Measurements from ENCODE around the gene EMC7.
"Not testable (repeated sequence)": the region's sequence is repeated elsewhere in the genome, so short reads cannot be mapped to it uniquely, and the experiment has no call there.

Gene EMC7

DNA sequence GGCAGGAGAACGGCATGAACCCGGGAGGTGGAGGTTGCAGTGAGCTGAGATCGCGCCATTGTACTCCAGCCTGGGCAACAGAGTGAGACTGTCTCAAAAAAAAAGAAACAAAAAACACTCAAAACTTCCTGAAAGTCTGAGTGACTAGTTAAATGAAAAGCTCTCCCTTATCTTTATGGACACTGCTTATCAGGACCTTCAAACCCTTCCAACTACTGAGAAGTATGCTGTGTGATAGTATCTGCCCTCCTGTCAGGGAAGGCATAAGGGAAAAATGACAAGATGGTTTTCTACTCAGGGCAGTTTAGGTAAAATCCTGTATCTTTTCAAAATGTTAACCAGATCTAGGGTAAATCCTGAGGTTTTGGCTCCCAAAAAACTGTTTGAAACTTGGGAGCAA, 21.8 kb downstream of the EMC7 start:
- no peak for DNase-seq

DNA sequence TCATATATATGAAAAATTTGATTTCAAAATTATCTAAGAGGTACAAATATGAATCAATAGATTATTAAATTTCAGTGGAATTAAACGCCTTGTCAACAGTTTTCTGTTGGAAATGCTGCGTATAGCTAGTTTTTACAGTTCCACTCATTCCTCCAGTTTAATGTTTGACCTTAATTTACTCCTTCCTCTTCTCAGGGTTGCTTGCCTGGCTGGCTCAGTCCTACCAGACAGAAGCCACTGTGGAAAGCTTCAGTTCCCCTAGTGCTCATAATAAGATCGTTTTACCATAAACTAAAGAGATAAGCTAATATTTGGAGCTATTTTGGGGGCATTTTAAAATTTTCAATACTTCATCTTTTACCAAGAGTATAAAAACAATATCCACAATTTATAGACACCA, 22.8 kb downstream of the EMC7 start:
- no peak for DNase-seq

DNA sequence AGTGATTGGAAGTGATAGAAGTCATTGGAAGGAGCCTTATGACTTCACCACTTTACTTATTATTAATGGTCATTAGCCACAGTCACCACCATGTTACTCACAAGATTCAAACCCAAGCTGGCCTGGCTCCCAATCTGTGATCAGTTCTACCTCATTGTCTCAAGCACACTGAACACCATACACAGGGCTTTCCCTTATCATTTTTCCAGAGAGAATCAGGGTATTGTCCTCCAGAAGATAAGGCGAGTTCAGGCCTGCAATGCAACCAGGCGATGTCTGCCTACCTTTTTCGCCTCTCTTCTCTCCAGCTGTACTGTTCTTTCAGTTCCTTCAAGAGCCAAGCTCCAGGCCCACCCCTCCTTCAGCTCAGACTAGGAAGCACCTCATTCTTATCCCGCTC, 24.9 kb downstream of the EMC7 start:
- no peak for DNase-seq

DNA sequence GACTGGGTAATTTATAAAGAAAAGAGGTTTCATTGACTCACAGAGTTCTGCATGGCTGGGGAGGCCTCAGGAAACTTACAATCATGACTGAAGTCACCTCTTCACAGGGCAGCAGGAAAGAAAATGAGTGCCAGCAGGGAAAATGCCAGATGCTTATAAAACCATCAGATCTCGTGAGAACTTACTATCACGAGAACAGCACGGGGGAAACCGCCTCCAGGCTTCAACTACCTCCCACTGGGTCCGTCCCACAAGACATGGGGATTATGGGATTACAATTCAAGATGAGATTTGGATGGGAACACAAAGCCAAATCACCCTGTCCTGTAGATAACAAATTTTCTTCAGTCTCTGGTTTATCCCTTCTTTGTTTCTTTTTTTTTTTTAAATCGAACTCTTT, 31.7 kb downstream of the EMC7 start:
- no peak for DNase-seq

DNA sequence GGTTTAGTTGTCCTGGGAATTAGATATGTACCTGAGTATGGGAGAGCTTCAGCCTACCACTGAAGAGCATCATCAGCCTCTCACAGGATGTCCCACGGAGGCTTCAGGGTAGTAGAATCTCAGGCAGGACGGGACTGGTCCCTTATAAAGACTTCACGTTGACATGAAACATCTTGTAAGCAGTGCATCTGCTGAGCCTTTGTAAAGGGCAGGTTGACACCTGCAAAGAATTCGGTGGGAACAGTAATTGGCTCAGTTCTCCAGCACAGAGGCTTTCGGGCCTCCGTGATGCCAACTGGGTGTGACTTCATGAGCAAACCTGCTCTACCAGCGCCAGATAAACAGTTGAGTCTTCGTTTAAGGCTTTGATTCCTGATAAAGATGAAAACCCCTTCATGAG, 35.7 kb downstream of the EMC7 start:
- no peak for DNase-seq

DNA sequence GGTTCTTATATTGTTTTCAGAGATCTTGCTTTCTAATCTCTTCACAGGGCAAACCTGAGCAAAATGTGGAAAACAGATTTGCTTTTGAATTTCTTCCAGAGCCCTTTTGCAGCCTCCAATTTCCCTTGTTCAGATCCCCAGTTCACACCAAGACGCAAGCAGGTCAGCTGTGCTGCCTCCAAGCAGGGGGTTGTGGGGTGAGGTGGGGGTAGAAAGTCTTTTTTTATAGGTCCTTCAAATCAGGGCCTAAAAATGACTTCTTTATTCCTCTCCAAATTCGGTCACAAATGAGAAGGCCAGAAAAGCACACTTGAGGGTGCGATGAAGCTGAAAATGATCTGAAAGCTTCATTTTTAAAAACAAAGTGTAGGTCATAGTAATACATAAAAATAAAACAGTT, 36.4 kb downstream of the EMC7 start:
- no peak for DNase-seq

DNA sequence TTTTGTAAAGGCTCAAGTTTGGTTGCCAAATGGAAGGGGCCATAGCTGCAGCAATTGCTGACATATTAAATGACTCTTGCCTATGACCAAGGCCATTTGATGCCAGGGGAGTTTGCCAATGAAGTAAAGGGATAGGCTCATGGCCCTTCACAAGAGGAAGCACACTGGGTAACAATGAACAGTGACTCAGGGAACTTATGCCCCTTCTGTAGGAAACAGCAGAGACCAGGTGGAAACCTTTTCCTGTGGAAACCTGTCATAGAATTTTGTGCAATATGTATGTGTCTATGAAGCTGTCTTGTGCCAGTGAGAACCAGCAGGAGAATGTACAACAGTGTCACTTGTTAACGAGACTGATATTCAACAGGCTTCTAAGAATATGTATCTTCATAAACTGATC, 37.2 kb downstream of the EMC7 start:
- DNase-seq = no peak

DNA sequence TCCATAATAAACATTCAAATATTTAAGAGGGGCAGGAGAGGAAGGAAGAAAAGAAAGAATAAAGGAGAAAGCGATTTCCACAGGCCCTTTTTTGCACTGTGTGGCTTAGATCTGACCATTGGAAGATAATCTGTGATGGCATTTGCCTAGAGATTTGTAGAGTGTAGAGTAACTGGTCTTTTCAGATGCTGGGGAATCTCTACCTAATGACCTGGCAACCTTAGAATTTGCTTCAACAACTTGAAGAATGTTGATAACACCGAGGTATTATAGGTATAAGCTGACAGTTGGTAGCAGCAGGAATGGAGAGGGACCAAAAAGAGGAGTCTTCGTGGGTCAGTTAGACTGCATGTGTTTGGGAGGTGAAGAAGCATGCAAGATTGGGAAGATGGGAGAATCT, 41.7 kb downstream of the EMC7 start:
- DNase-seq = no peak

DNA sequence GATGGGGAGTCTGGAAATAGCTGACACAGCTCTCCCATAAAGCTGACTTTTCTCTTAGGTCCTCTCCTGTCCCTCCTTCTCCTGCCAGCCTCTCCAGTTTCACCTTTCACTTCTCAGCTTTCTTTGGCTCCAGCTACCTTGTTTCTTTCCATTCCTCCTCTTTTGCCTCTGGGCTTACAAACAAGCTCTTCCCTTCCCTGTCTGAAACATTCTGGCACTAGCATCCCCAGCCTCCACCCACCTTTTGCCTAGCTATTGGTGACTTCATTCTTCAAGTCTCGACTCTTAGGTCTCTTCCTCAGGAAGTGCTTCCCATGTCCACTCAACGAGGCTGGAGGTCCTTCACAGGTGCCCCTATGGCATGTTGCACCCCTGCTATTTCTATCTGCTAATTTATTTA, 42.2 kb downstream of the EMC7 start:
- DNase-seq = no peak

DNA sequence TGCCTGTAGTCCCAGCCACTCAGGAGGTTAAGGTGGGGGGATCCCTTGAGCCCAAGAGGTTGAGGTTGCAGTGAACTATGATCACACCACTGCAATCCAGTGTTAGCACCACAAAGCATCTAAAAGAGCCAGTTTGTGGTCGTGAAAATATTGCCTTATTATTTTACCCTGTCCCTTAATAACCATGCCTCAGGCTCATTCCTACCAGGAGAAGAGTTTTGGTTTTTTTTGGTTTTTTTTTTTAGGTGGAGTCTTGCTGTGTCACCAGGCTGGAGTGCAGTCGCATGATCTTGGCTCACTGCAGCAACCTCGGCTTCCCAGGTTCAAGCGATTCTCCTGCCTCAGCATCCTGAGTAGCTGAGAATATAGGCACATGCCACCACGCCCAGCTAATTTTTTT, 44.8 kb downstream of the EMC7 start:
- no peak for DNase-seq

DNA sequence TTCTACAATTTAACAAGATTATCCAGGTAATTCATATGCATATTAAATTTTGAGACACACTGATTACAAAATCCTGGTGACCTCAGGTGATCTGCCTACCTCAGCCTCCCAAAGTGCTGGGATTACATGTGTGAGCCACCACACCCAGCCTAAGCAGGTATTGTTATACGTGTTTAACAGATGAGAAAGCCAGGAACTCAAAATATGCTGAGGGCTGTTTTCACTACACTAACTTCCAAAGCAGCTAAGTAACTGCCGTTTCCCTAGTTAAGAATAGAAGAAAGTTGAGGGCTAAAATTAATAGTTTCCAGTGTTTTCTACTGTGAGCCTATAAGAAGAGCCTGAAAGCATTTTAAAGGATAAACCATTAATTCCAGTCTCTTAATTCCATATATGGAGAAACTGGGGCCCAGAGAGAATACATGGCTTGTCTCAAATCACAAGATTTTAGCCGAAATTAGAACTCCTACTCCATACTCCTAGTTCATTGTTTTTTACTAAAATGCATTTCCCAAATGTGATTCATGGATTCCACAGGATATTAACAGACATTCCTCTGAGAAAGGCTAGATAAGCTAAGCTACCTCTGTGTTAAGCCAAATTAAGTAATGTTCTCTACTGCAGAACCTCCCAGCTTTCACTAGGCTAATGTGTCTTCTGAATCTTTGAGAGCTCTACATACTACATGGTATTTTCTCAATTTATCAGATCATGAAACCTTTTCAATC, 45.6 kb downstream of the EMC7 start:
- no peak for DNase-seq

DNA sequence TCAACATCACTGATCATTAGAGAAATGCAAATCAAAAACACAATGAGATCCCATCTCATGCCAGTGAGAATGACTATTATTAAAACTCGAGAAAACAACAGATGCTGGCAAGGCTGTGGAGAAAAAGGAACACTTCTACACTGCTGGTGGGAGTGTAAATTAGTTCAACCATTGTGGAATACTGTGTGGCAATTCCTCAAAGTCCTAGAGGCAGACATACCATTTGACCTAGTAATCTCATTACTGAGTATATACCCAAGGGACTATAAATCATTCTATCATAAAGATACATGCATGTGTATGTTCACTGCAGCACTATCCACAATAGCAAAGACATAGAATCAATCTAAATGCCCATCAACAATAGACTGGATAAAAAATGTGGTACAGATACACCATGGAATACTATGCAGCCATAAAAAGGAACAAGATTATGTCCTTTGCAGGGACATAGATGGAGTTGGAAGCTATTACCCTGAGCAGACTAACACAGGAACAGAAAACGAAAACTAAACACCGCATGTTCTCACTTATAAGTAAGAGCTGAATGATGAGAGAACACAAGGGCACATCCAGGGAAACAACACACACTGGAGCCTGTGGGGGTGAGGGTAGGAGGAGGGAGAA, 47.5 kb downstream of the EMC7 start:
- DNase-seq = no peak

DNA sequence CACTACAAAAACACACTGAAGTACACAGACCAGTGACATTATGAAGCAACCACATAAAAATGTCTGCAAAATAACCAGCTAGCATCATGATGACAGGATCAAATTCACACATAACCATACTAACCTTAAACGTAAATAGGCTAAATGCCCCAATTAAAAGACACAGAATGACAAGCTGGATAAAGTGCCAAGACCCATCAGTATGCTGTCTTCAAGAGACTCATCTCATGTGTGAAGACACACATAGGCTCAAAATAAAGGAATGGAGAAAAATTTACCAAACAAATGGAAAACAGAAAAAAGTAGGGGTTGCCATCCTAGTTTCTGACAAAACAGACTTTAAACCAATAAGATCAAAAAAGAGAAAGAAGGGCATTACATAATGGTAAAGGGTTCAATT, 51.3 kb downstream of the EMC7 start:
- not testable (repeated sequence) for DNase-seq

DNA sequence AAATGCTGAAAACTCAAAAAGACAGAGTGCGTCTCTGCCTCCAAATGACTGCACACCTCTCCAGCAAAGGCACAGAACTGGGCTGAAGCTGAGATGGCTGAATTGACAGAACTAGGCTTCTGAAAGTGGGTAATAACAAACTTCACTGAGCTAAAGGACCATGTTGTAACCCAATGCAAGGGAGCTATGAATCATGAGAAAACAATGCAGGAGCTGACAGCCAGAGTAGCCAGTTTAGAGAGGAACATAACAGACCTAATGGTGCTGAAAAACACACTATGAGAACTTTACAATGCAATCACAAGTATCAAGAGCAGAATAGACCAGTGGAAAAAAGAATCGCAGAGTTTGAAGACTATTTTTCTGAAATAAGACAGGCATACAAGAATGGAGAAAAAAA, 52.5 kb downstream of the EMC7 start:
- no peak for DNase-seq

DNA sequence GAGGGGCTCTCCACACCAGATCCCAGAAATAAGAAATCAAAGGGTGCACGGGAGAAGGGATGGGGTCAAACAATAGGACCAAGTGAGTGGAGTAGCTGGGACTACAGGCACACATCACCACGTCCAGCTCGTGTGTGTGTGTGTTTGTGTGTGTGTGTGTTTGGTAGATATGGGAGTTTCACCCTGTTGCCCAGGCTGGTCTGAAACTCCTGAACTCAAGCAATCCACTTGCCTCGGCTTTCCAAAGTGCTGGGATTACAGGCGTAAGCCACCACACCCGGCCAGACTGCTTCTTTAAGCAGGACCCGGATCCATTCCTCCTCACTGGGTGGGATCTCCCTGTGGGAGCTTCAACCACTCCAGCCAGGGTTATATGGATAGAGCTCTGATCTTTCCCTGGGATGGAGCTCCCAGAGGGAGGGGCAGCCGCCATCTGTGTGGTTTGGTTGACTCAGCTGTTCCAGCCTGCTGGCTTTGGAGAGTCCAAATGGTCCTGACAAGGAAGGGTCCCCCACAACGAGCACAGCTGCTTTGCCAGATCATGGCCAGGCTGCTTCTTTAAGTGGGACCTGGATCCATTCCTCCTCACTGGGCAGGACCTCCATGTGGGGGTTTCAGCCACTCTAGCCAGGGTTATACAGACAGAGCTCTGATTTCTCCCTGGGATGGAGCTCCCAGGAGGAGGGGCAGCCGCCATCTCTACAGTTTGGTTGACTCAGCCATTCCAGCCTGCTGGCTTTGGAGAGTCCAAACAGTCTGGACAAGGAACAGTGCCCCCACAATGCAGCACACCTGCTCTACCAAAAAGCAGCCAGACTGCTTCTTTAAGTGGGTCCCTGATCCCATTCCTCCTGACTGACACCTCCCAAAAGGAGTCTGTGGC, 53.5 kb downstream of the EMC7 start:
- no peak for DNase-seq

DNA sequence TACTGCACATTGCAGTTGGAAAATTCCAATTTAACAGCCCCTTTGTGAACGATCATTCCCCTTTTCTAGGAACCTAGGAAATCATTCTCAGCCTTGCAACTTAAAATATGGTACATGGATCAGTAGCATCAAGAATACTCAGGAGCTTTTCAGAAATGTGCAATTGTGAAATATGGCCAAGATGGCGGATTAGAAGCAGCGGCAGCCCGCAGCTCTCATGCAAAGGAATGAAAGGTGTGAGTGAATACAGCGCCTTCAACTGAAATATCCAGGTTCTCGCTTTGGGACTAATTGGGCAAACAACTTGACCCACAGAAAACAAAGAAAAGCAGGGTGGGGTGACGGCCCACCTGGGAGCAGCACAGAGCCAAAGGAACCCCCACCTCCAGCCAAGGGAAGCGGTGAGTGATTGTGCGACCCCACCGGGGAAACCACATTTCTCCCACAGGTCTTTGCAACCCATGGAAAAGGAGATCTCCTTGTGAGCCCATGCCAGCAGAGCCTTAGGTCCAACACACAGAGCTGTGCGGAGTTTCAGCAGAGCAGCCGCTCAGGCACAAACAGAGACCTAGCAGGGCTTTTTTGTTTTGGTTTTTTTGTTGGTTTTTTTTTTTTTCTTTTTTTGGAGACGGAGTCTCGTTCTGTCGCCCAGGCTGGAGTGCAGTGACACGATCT, 55.1 kb downstream of the EMC7 start:
- no peak for DNase-seq

DNA sequence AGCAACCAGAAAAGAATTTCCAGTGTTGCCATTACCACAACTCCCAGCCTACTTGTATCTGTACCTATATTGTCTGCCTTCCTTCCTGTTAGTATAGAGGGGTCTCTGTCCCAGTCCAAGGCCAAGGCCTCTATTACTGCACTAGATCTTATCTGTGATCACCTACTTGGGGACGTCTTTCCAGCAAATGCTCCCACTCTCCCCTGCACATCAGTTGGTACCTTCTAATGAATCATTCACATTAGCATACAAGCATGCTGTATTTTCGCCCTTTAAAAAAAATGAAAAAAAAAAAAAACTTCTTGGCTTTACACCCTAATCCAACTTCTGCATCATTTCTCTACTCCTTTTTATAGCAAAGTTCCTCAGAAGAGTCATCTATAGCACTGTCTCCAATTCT, 57.8 kb downstream of the EMC7 start:
- DNase-seq = no peak

DNA sequence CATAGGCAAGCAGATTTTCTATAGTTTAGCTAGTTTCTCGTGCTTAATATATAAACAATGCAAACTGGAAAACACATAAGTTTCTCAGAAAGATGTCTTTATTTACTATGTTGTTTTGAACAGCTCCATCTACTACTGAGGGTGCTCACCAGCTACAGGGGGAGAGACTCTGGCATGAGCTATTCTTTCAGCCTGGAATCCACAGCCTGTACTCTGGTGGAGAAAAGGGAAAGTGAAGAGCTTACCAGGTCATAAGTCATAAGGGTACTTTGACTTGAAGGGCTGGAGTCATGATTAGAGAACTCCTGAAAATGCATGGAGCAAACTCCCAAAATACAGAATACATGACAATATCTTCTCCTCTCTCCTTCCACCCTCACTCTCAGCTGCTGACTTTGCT, 58.3 kb downstream of the EMC7 start:
- DNase-seq = no peak

DNA sequence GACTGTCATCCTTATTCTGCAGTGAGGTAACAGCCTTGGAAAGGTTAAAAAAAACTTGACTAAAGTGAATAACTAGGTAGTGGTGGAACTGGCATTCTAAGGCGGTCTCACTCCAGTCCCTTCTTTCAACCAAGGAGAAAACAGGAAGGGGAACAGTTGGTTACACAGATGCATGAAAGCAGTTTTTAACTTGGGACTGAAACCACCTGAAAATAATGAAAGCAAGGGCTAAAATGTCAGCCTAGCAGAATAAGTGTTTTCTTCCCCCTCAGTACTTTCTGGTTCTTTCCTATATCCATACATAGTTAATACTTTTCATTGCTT, 61.9 kb downstream of the EMC7 start:
- no peak for DNase-seq

DNA sequence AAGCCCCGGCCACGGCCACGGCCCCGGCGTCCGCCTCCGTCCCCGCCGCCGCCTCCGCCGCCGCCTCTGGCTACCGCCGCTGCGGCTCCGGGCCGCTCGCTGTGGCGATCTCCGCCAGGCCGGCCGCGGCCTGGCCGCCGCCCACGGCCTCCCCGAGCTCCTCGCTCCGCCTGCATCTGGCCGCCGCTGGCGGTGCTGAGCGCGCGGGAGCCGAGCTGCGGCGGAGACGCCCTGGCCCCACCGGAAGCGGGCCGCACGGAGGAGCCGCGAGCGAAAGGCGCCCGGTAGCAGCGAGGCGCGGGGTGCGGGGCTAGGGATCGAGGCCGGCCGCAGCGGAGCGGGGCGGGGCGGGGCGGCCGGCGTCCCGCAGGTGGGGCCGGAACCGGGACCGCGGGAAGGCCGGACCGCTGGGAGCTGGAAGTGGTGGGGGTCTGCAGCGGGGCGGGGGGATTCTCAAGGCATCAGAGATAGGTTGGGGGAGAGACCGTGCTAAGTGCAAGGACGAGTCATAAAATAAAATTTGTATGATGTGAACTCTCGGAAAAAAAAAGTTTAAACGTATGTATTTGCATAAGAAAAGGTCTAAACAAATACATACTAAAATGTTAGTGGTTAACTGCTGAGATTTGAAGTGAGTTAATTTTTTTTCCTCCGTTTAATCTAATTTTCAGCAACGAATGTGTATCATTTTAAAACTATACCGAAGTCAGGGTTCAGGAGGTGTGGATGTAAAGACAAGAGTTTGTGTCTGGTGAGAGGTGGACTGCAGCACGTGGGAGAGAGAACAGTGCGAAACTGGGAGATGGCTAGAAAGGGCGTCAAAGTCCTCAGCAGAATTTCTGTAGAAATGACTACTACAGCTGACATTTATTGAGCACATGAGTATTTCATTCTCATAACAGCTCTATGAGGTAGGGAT, 62.5 kb downstream of the EMC7 start, which contains the start of gene AVEN:
Gene AVEN, minus strand, starts transcription at position 334 of the 919 bp plus-strand sequence. Its CDS starts 158 bp downstream, at position 176.
- DNase-seq = peak; percentile 62

DNA sequence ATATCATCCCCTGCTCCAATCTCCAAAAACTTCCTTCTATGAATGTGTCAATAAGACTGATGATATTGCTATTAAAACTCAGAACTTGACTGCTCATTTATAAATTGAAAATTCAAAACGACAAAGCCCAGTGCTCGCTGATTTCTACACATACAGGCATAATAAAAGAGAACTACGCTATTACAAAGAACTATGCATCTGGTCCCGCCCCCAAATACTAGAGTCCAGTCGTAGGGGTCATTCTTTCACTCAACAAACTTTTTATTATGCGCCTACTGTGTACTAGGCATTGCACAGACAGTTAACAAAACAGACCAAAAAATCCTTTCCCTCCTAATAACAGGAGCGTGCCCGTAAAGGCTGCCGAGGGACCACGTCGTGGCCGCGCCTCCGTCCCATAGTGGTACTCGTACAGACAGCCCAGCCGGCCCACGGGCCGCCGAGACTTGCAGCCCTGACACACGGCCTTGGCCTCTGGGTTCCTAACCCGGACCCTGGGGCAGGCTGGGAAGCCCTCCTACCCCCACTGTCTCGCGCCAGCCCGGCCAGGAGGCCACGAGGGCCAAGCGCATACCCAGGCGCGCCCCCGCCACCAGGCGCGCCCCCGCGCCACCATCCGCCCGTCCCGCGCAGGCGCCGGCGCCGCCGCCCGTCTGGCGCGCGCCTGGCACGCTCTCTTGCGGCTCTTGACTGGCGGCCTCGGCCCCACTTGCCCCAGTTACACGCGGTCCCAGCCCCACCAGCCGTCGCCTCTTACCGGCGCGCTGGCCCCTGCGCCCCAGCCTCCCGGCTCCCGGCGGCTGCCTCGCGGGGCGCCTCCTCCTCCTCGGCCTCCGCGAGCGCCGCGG, 63.4 kb downstream of the EMC7 start:
- peak; percentile 73 for DNase-seq
